Pericardium fibroblast (primary cell): ENCODE data around the gene SULT4A1. TPM values are rescaled to one million over a fixed set of nuclear protein-coding genes. Genes with fewer than 3 reads are reported as not detected.

Source experiments
- total RNA-seq: library from RNA; depleted of rRNA; stranded (reverse); fragments of >200 nt; gene quantifications from 2 replicates; pipeline ENCODE4 v1.2.3, GENCODE V29; 2015

The SULT4A1 gene
- total RNA-seq = 0.58 and 2.0 TPM in 2 replicates

DNA sequence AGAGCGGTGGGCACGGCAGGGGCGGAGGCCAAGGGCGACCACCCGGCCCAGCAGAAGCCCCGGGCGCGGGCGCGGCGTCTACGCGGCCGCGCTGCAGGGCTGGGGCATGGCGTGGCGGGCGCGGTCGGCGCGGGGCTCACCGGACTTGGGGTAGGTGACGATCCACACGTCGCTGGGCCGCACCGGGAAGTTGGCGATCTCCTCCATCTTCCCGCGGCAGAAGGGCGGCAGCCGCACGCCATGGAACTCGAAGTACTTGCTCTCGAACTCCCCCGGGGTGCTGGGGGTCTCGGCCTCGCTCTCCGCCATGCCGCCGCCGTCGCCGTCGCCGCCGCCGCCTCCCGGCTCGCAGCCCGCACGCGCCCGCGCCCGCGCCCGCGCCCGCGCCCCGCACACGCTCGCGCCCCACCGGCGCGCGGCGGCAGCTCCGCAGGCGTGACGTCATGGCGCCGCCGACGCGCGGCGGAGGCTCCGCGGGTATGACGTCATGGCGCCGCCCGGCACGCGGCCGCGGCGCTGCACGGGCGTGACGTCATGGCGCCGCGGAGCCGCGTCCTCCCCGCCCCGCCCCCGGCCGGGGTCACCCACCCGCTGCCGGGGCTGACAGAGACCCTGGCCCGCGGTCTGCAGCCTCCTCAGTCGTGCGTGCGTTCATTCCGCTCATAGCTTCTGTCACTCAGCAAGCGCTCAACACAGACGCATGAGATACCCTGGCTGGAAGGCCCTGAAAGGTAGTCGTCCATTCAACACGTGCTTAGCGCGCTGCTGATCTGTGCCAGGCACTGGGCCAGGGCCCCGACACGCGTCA, at the start of gene SULT4A1:
Gene SULT4A1 (minus strand): TSS at position 440 of the 808 bp plus-strand sequence. CDS start 131 bp downstream, at position 309.

DNA sequence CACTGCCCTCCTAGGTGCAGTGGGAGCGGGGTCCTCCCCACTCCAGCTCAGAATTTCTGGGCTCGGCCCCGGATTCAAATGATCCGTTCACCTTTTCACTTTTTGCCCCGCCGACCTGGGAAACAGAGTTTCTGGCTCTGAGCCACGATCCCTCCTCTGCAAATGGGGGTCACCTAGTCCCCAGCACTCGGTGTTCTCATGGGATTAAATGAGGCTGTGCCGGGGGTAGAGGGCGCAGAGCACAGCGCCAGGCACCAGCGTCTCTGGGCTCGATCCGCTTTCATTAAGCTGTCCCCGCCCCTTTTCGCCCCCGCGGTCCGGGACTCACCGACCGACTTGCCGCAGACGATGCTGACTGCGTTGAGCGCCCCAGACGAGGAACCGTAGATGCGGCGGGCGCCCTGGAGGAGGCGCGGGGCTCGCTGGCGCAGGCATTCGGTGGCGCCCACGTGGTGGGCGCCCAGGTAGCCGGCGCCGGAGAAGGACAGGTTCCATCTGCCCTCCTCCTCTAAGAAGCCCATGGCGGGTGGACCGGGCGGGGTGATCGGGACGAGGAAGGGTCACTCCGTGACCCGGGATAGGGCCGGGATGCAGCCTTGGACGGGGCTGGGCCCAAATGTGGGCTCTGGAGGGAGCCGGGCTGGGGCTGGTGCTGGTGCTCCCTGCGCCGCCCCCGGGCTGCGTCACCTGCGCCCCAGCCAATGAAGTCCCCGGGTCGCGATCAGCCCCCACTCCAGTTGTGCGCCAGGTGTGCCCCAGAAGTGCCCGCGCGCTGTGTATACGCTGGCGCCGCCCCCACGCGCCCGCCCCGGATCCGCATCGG, 29.3 kb upstream of the SULT4A1 start, which contains the start of gene PNPLA5:
Gene PNPLA5 (minus strand): TSS at position 654 of the 823 bp plus-strand sequence. CDS start 133 bp downstream, at position 521.

DNA sequence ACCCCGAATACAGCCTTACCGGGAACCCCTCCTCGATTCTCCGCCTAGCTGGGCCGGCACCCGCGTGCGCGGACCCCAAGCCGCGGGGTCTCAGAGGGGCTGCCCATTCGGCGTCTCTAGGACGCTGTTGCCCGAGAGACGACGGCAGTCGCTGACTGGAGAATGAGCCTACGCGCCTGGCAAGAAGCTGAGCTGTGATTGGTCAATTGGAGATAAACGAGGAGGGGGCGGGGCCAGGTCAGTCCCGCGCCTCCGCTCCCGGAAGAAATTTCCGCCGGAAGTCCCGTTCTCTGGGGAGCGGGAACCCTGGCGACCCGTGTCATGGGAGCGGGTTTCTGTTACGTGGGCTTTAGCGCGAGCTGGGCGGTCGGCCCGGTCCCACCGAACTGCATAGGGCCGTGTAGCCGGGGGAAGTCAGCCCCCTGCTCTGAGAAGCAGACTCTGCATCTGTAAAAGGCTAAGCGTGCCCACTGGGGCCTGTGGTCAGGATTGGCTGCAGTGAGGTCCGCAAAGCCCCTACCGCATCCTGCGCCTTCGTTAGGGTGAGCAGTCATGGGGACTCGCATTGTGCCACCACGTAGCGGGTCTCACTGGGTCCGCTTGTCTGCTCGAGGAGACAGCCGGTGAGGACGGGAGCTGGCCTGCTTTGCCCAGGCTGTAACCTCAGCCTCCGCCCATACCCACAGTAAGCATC, 50.0 kb downstream of the SULT4A1 start, which contains the start of gene EFCAB6:
Gene EFCAB6 (minus strand): TSS at position 157 of the 694 bp plus-strand sequence. CDS start 29,987 bp downstream, outside the sequence.

Other genes with a start within 250 kb of the SULT4A1 start
- 1.0 and 1.5 TPM in 2 replicates for gene EFCAB6, start 50.2 kb downstream of the SULT4A1 start, total RNA-seq
- not detected in 2 replicates for gene PNPLA5, start 29.5 kb upstream of the SULT4A1 start, total RNA-seq
- 3.4 and 4.0 TPM in 2 replicates for gene PNPLA3, start 61.3 kb upstream of the SULT4A1 start, total RNA-seq
- 36.9 and 54.2 TPM in 2 replicates for gene SAMM50, start 92.9 kb upstream of the SULT4A1 start, total RNA-seq
- 43.7 and 53.9 TPM in 2 replicates for gene PARVB, start 161.8 kb upstream of the SULT4A1 start, total RNA-seq